PFSK-1 (cell line): ENCODE results near the gene S100G.

ENCODE experiments used
- FOXP2 ChIP-seq: optimal IDR thresholded peaks from 2 replicates; pipeline ENCODE3; 2011; ENCODE audit warnings: borderline replicate concordance, control low read depth, inconsistent platforms; ENCODE audit not compliant: insufficient read depth; ENCODE audit errors: extremely low read length, extremely low read depth
- POLR2AphosphoS5 ChIP-seq: IDR thresholded peaks from 2 replicates; pipeline ENCODE4 v1.6.1; 2012; ENCODE audit warnings: low read depth, mild to moderate bottlenecking, control low read depth, low read length, moderate library complexity
- SIN3A ChIP-seq: IDR thresholded peaks from 2 replicates; pipeline ENCODE4 v1.6.1; 2012; ENCODE audit warnings: mild to moderate bottlenecking, low read length, moderate library complexity, borderline replicate concordance; ENCODE audit not compliant: insufficient read depth
- TAF1 ChIP-seq: IDR thresholded peaks from 2 replicates; pipeline ENCODE4 v1.6.1; 2012; ENCODE audit warnings: low read length, control low read depth, borderline replicate concordance; ENCODE audit not compliant: insufficient read depth
- TF ChIP-seq, protein P1 (sequence below), 2 experiments: IDR thresholded peaks; 2 replicates each; pipeline versions ENCODE4 v1.6.1 to v1.8.0; 2011 to 2012; ENCODE audit warnings: low read depth in 2 of 2, low read length in 2 of 2, control low read depth in 1 of 2, inconsistent platforms in 1 of 2, mild to moderate bottlenecking in 1 of 2, moderate library complexity in 1 of 2; ENCODE audit not compliant: insufficient read depth in 1 of 2

DNA sequence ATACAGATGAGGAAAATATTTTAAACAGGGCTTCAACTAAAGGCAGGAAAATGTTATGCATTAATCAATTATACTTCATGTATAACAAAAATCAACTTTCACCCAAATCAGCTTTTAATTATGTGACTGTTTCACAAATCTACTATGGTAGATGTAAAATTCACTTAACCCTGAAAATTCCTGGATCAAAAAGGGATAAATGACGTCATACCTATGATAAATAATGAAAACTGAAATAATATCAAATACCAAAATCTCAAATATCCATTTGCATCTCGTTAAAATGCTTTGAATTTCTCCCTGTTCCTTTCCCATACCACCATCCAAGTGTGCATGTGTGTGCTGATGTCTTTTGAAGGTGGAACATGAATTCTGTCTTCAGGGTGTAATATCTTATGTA is 11.5 kb downstream of the S100G start:
- TF ChIP-seq POLR2AphosphoS5: no peak
- TF ChIP-seq, protein P1, sequence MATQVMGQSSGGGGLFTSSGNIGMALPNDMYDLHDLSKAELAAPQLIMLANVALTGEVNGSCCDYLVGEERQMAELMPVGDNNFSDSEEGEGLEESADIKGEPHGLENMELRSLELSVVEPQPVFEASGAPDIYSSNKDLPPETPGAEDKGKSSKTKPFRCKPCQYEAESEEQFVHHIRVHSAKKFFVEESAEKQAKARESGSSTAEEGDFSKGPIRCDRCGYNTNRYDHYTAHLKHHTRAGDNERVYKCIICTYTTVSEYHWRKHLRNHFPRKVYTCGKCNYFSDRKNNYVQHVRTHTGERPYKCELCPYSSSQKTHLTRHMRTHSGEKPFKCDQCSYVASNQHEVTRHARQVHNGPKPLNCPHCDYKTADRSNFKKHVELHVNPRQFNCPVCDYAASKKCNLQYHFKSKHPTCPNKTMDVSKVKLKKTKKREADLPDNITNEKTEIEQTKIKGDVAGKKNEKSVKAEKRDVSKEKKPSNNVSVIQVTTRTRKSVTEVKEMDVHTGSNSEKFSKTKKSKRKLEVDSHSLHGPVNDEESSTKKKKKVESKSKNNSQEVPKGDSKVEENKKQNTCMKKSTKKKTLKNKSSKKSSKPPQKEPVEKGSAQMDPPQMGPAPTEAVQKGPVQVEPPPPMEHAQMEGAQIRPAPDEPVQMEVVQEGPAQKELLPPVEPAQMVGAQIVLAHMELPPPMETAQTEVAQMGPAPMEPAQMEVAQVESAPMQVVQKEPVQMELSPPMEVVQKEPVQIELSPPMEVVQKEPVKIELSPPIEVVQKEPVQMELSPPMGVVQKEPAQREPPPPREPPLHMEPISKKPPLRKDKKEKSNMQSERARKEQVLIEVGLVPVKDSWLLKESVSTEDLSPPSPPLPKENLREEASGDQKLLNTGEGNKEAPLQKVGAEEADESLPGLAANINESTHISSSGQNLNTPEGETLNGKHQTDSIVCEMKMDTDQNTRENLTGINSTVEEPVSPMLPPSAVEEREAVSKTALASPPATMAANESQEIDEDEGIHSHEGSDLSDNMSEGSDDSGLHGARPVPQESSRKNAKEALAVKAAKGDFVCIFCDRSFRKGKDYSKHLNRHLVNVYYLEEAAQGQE (IDR thresholded peaks at IDR 0.05; ENCODE audit: insufficient read depth in 1 of 2, low read depth in 2 of 2, low read length in 2 of 2): no peak
- no peak for TF ChIP-seq SIN3A
- no peak for TF ChIP-seq TAF1
- no peak for TF ChIP-seq FOXP2
